Heart left ventricle (tissue), 16 donors: ENCODE measurements around the gene RNF14. TPM values are rescaled to one million over a fixed set of nuclear protein-coding genes. Genes with fewer than 3 reads are reported as not detected.

Source experiments
- ATAC-seq, 4 donors: fragments of 200-7000 bp; cut with Tn5 transposase; one replicate each; pipeline ENCODE4 v1.9.1; 2020 to 2022; ENCODE audit warnings: moderate library complexity in 4 of 4, mild to moderate bottlenecking in 3 of 4, moderate number of reproducible peaks in 1 of 4
- DNase-seq, 5 donors: peaks; one replicate each; pipeline ENCODE4 v3.0.0-alpha.2; 2020
- H3K27ac ChIP-seq, 12 donors: fragments of 200-600 bp; sonication (generic) in 4 of 12; one replicate each; pipeline versions ENCODE4 v1.5.0 to v1.8.0; 2016 to 2022; ENCODE audit warnings: mild to moderate bottlenecking in 2 of 12
- H3K27me3 ChIP-seq, 9 donors: fragments of 200-600 bp; sonication (generic) in 2 of 9; one replicate each; pipeline versions ENCODE4 v1.5.1 to v1.8.0; 2016 to 2022; ENCODE audit warnings: mild to moderate bottlenecking in 3 of 9
- H3K36me3 ChIP-seq, 9 donors: fragments of 200-600 bp; sonication (generic) in 2 of 9; one replicate each; pipeline versions ENCODE4 v1.5.0 to v1.8.0; 2018 to 2022; ENCODE audit warnings: mild to moderate bottlenecking in 2 of 9
- H3K4me1 ChIP-seq, 12 donors: fragments of 200-600 bp; sonication (generic) in 4 of 12; one replicate each; pipeline versions ENCODE4 v1.5.0 to v1.8.0; 2016 to 2022; ENCODE audit warnings: mild to moderate bottlenecking in 3 of 12
- H3K4me3 ChIP-seq, 12 donors: fragments of 200-600 bp; sonication (generic) in 4 of 12; one replicate each; pipeline versions ENCODE4 v1.5.0 to v1.8.0; 2017 to 2022; ENCODE audit warnings: mild to moderate bottlenecking in 9 of 12, moderate library complexity in 4 of 12
- H3K9me3 ChIP-seq, 12 donors: fragments of 200-600 bp; sonication (generic) in 4 of 12; one replicate each; pipeline versions ENCODE4 v1.5.0 to v1.8.0; 2016 to 2022; ENCODE audit warnings: mild to moderate bottlenecking in 1 of 12
- CTCF ChIP-seq, 12 donors: fragments of 200-600 bp; sonication (generic) in 4 of 12; IDR thresholded peaks; one replicate each; pipeline versions ENCODE4 v1.5.0 to v1.8.0; 2018 to 2022; ENCODE audit warnings: antibody characterized with exemption in 12 of 12, mild to moderate bottlenecking in 5 of 12
- POLR2A ChIP-seq, 2 donors: fragments of 450-650 bp; IDR thresholded peaks; one replicate each; pipeline ENCODE4 v1.6.1; 2017; ENCODE audit warnings: antibody characterized with exemption in 2 of 2, mild to moderate bottlenecking in 2 of 2, moderate library complexity in 2 of 2
- WGBS, 4 donors: extraction: QIAGEN DNeasy Blood & Tissue Kit in 2 of 4; methylation state at CpG; one replicate each; pipeline versions ENCODE4 v1.1.5 to v1.1.7; 2013 to 2018; 5-methylcytosine and 5-hydroxymethylcytosine counted together
- intact Hi-C, 10 donors: fragments of 100-400 bp; cut with DNase I; formaldehyde crosslinking; loops; one replicate each; pipeline versions ENCODE4 v1.11.1 to v1.14.2; 2022
- polyA plus RNA-seq, 2 donors: library from polyadenylated mRNA; stranded (reverse); fragments of 200-250 nt; gene quantifications; one replicate each; pipeline ENCODE4 v1.2.3, GENCODE V29; 2013
- total RNA-seq, 9 donors: library from RNA; depleted of rRNA in 2 of 9; stranded (reverse); fragments of >200 nt in 2 of 9; fragmentation: NEBNext Ultra II Directional in 3 of 9; extraction: Animal tissue kit (Norgen Biotek cat#: 25700) in 3 of 9; gene quantifications; one replicate each; pipeline versions ENCODE4 v1.1.0 to v1.2.4, GENCODE V29; 2016 to 2023
- donor health status: ischemic (EF 13 %, LVEDD 7.1; RV severe dilation, severe dysfunction).
- donor health status: healthy with polysubstance abuse.
- donor health status: DM: no; HTN: yes; CAD: no.
- donor health status: DM: no; HTN: no; CAD: no.
- donor health status: ischemic (EF 25% LVEDD 6.9; RV normal size, moderate dysfunction).
- donor health status: ischemic (EF 25% LVEDD 5.7; RV mildly dilated, moderate dysfunction).
- donor health status: healthy.
- donor health status: DM: yes; HTN: yes; CAD: no.
- donor health status: ischemic (EF 35%, LVEDD 5.7; RV mildly dilated, moderate dysfunction).
- donor health status: nonischemic (EF 11% LVEDD 7.7; RV severe dilation, severe dysfunction).
- donor health status: DM: yes; HTN: yes; CAD: no.
- donor health status: PGD.
- donor health status: ischemic (EF 29% LVEDD 5.4; RV normal size, mild dysfunction).
- donor health status: nonischemic (EF 23%, LVEDD 6.1; RV moderate dilation, normal function).

RNF14 gene
- total and polyA plus RNA-seq, 11 donors, result 21.3 to 131 (median 103) TPM

DNA sequence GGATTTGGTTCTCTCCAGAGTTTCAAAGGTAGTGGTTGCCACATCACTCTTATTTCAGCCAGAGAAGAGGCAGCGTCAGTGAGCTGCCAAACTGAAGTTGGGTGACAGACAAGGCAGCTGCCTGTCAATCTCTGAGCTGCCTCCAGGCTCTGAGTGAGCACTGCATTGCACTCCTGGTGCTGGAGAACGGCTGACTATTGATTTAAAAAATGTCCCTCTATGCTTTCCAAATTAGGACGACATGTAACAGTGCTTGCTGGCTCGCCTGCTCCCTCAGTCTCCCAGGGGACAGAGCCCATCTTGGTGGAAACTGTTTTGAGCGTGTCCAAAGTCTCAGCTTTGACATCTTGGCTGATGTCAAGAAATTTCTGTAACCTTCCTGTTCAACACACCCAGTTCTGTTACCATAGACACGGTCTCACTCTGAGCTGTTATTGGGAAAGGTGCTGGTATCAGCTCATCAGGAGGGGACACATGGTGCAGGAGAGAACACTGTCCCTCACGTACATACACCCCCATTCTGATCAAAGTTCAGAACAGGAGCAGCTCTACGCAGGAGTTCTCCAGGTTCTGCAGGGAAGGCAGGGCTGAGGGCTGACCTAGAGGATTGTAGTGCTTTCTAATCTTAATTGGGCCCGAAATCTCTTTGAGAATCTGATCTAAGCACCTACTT lies 26.6 kb upstream of the RNF14 start:
- no peaks in the 10 kb centered on the region for H3K9me3 ChIP-seq
- no peaks in the 10 kb centered on the region for H3K27me3 ChIP-seq
- H3K36me3 ChIP-seq, result peaks cover 5 to 50% (median 31%) of the 10 kb centered on the region in 9 donors
- peak in 1 of 5 donors; percentile 54 for DNase-seq
- peaks cover 0 to 56% (median 37%) of the 10 kb centered on the region in 12 donors for H3K4me1 ChIP-seq
- WGBS, 4 donors, result 40 to 62% (median 48%) methylated on average over 9 of the region's 9 CpGs
- intact Hi-C loops, result no loop called here
- peak; percentile 30 to 52 (median 39) for ATAC-seq
- H3K27ac ChIP-seq, result peak overlapping the region; percentile 1 to 81 (median 43)
- H3K4me3 ChIP-seq, result no peak overlapping the region
- TF ChIP-seq POLR2A (IDR thresholded peaks at IDR 0.05) (no peak), CTCF (IDR thresholded peaks at IDR 0.05) (no peak)

- Histone ChIP-seq H3K36me3 (peaks cover 0 to 42% (median 15%) of the 10 kb centered on the region in 9 donors), H3K27ac (no peak overlapping the region), H3K4me1 (peaks cover 0 to 65% (median 41%) of the 10 kb centered on the region in 12 donors), H3K4me3 (no peak overlapping the region), H3K9me3 (no peaks in the 10 kb centered on the region), H3K27me3 (no peaks in the 10 kb centered on the region)
- no peak for TF ChIP-seq POLR2A (IDR thresholded peaks at IDR 0.05)
- no peak for TF ChIP-seq CTCF (IDR thresholded peaks at IDR 0.05)
- 69 to 77% (median 74%) methylated on average over 9 of the region's 9 CpGs for whole genome bisulfite sequencing, 4 donors
- ATAC-seq (no peak), DNase-seq (no peak)
- intact Hi-C loops, result no loop called here
Measured at GRCh38 chr5:141944076-141944475, 24.8 kb upstream of the RNF14 start.

GRCh38 chr5:141945511-141946051 lies 23.3 kb upstream of the RNF14 start:
- peak in 3 of 4 donors; percentile 32 to 49 (median 41) for ATAC-seq
- no peak for TF ChIP-seq CTCF (IDR thresholded peaks at IDR 0.05)
- TF ChIP-seq POLR2A (IDR thresholded peaks at IDR 0.05), result no peak
- Histone ChIP-seq H3K4me1 (peaks cover 0 to 66% (median 41%) of the 10 kb centered on the region in 12 donors), H3K27ac (peak overlapping the region in 10 of 12 donors; percentile 0 to 62 (median 41)), H3K27me3 (no peaks in the 10 kb centered on the region), H3K9me3 (no peaks in the 10 kb centered on the region), H3K4me3 (no peak overlapping the region), H3K36me3 (peaks cover 0 to 43% (median 13%) of the 10 kb centered on the region in 9 donors)
- intact Hi-C loops, result no loop called here
- DNase-seq, result peak in 3 of 5 donors; percentile 39 to 66 (median 64)
- 35 to 43% (median 40%) methylated on average over 16 to 25 of the region's 25 CpGs for WGBS, 4 donors

DNA sequence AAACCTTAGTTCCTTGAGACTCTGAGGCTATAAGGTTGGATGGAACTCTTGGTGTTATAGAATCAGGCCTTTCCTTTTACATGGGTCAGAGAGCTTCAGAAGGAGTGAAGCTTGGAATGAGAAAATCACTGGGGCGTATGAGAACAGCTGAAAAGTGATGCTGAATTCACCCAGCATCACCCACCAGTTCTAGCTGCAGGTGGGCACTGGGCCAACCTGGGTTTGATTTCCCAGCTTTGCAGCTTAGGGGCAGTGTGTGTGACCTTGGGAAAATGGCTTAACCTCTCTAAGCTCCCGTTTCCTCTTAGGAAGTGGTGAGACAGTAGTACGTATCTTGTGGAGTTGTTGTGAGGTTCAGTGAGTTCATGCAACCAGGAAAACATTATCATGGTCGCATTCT lies 21.6 kb upstream of the RNF14 start:
- no peaks in the 10 kb centered on the region for H3K27me3 ChIP-seq
- no peak overlapping the region for H3K4me3 ChIP-seq
- H3K27ac ChIP-seq, result peak overlapping the region in 2 of 12 donors; percentile 32 to 55
- no peaks in the 10 kb centered on the region for H3K9me3 ChIP-seq
- no peak for ATAC-seq
- 69 to 85% (median 76%) methylated on average over 4 of the region's 4 CpGs for whole genome bisulfite sequencing, 4 donors
- DNase-seq, result no peak
- no peak for TF ChIP-seq CTCF (IDR thresholded peaks at IDR 0.05)
- TF ChIP-seq POLR2A (IDR thresholded peaks at IDR 0.05), result no peak
- H3K36me3 ChIP-seq, result peaks cover 0 to 47% (median 17%) of the 10 kb centered on the region in 9 donors
- H3K4me1 ChIP-seq, result peaks cover 4 to 71% (median 36%) of the 10 kb centered on the region in 12 donors
- intact Hi-C loops, result no loop called here
